Measurements from ENCODE around the gene POLR3G. TPM values are rescaled to one million over a fixed set of nuclear protein-coding genes. Genes with fewer than 3 reads are reported as not detected.

The POLR3G gene, protein sequence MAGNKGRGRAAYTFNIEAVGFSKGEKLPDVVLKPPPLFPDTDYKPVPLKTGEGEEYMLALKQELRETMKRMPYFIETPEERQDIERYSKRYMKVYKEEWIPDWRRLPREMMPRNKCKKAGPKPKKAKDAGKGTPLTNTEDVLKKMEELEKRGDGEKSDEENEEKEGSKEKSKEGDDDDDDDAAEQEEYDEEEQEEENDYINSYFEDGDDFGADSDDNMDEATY
- total RNA-seq: 1 to 10 TPM; 1.3 to 5.2 (median 2.8) TPM

DNA sequence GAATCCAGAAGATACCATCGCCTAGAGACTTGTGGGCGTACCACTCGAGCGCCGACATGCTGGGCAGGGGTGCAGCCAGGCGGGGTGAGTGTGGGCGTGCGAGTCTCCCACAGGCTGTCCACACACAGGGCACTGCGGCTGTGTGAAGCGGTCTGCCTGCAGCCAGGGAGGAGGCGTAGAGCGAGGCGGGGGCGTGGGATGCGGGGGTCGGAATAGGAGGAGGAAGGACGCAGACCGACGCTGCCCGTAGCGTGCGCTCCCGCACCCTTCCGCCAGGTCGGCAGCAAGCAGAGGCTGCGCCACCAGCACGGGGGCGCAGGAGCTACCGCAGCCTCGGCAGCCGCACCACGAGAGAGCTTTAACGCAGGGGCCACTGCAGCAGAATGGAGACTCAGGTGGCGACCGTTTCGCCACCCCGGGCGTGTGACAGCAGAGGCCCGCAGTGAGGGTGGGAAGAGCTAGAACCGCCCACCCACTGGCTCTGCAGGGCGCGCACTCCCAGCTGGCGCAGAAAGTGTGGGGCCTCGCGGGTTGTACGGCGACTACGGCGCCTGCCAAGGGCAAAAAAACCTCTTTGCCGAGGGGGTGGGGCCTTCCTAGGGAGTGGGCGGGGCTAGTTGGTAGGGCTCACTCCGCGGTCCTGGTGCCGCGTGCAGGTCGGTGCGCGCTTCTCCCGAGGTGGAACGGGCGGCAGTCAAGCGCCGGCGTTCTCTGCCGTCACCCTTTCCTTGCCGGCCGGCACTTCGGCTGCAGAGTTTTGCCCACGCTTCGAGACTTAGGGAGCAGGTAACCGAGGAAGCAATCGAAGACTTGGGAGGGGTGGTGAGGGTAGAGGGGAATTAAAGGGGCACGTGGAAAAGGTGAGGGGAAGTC, at the start of gene POLR3G, which contains the start of gene MBLAC2:
POLR3G (plus strand) TSS at position 630 of the 873 bp plus-strand sequence. CDS start 10,704 bp downstream, outside the sequence.
MBLAC2 (minus strand) TSS at position 537 of the 873 bp plus-strand sequence; CDS start at position 58, 479 bp downstream.
- ATAC-seq (ENCODE audit: low FRiP score): peak; percentile 97
- no peak for TF ChIP-seq CTCF (IDR thresholded peaks at IDR 0.05)
- peak; percentile 70 for DNase-seq (ENCODE audit: low spot score)

DNA sequence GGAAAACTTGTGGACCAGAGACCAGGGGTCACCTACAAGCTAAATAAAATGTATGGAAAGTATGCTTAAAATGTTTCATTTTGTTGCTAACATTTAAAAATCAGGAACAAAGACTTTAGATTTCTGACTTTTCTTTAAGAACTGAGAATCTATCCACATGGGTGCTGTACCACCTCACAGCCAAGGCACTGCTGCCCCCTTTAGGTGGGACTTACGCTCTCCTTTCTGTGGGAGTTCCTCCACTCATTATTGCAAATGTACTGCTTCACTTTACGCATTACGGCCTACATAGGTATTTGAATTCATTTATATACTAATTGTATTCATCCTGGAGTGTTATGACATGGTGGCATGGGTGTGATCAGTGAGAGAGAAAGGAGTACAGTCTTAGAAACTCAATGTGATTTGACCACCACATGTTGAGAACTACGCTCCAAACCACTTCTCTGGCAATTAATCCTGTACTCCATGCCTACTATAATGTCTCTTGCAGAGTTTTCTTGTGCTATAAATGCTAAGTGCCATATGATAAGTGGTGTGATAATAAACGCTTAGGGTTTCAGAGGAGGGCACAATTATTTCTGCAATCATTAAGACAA, 40.4 kb upstream of the POLR3G start:
- DNase-seq (ENCODE audit: low spot score) (no peak), ATAC-seq (ENCODE audit: low FRiP score) (no peak)
- no peak for TF ChIP-seq CTCF (IDR thresholded peaks at IDR 0.05)

GRCh38 chr5:90437663-90438062, 37.0 kb upstream of the POLR3G start:
- no peak for TF ChIP-seq CTCF (IDR thresholded peaks at IDR 0.05)
- ATAC-seq (ENCODE audit: low FRiP score) (no peak), DNase-seq (ENCODE audit: low spot score) (no peak)

DNA sequence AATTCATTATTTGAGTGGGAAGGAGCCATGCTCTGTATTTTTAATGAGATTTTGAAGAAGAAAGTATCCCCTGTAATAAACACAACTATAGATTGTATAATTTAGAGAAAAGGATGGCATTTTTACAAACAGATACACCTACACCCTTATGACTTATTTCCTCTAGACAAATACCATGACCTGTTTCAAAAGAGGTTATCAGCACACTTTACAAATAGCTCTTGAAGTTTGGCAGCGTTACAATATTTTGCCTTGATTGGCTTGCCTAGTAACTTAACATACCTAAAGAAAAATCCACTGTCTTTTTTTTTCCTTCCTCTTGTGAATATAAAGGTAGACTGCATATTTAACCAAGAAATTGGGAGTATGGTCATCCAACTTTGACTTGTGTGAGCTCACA, 36.6 kb upstream of the POLR3G start:
- DNase-seq (ENCODE audit: low spot score) (no peak), ATAC-seq (ENCODE audit: low FRiP score) (no peak)
- TF ChIP-seq CTCF (IDR thresholded peaks at IDR 0.05): no peak

DNA sequence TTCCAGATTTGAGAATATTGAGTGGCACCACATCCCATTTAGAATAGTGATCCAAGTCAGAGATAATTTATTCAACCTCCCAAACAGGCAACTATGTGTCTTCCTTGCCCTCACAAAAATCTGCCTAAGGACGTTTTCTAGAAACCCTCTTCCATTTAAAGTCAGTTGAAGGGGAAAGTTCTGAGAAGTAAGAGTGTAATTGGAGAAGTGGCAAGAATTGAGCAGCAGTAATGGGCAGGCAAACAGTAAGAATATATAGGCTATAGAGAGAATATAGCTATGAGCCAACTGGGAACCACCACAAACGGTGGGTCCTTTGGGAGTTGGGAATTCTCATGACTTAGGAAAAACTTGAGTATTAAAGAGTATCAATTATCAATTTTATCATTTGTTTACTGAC, 34.0 kb upstream of the POLR3G start:
- DNase-seq (ENCODE audit: low spot score) (no peak), ATAC-seq (ENCODE audit: low FRiP score) (no peak)
- TF ChIP-seq CTCF (IDR thresholded peaks at IDR 0.05): no peak

DNA sequence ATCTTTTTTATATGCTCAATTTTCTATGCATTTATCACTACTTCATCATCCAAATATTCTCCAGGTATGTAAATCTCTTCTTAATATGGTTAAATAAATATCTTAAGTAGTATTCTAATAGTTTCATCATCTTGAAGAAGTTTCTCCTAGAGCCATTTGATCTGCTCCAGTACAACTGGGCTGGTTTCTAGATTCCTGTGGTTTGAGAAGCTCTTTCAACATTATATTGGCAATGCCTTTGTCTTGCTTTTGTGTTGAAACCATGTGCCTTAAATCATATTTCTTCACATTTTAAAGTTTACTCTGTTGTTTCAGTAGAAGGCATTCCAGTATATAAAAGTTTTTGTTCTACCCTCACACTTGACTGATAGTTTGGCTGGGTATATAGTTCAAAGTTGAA, 27.7 kb upstream of the POLR3G start:
- ATAC-seq (ENCODE audit: low FRiP score) (no peak), DNase-seq (ENCODE audit: low spot score) (no peak)
- TF ChIP-seq CTCF (IDR thresholded peaks at IDR 0.05): no peak
